ENCODE measurements around the gene TRIP4.

Gene TRIP4

DNA sequence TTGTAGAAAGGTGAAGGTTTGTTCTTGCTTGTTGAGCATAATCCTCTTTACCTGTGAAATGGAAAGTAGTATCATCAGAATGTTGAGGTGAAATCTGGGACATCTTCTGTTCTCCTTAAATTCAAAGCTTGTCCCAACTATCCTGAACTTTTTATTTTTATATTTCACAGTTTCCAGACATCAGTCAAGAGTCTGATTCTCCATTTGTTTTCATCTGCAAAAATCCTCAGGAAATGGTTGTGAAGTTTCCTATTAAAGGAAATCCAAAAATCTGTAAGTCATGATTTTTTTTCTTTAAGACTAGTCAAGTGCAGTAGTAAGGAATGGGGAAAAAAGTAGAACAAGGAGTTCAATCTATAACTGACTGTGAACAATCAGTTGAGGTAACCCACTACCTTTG is 57.2 kb downstream of the TRIP4 start:
- H3K4me1 ChIP-seq (ENCODE audit: control insufficient read depth, insufficient read depth, low read depth, low read length) = peaks cover 2% of the 10 kb centered on the region
- DNase-seq = no peak
- H4K8ac ChIP-seq (ENCODE audit: low read length) = no peak overlapping the region
- no peak overlapping the region for H2AFZ ChIP-seq (ENCODE audit: low read depth, low read length)
- no peak overlapping the region for H4K91ac ChIP-seq (ENCODE audit: low read length)
- peaks cover 11% of the 10 kb centered on the region for H3K79me1 ChIP-seq (replicated peaks; ENCODE audit: low read length, poor library complexity, severe bottlenecking)
- no peaks in the 10 kb centered on the region for H3K27me3 ChIP-seq (ENCODE audit: control insufficient read depth in 1 of 2, insufficient read depth in 1 of 2, low read length in 2 of 2)
- H3K27ac ChIP-seq (ENCODE audit: low read length, poor library complexity, severe bottlenecking) = peak overlapping the region; percentile 83
- H3K4me3 ChIP-seq (ENCODE audit: insufficient read depth in 1 of 2, low read depth in 1 of 2, low read length in 2 of 2) = no peak overlapping the region
- no peak overlapping the region for H2BK120ac ChIP-seq (ENCODE audit: low read depth, low read length)
- H3K4ac ChIP-seq (ENCODE audit: low read depth in 1 of 2, low read length in 2 of 2) = no peak overlapping the region
- H3K14ac ChIP-seq (ENCODE audit: low read length in 2 of 2) = no peak overlapping the region
- no peaks in the 10 kb centered on the region for H3K9me3 ChIP-seq (ENCODE audit: control insufficient read depth, low read length)
- H3K9ac ChIP-seq (ENCODE audit: low read length) = peak overlapping the region; percentile 53
- H3K36me3 ChIP-seq (ENCODE audit: control insufficient read depth in 1 of 2, insufficient read depth in 2 of 2, low read depth in 1 of 2, low read length in 2 of 2) = peaks cover 7 to 42% of the 10 kb centered on the region in 2 experiments
- H3K18ac ChIP-seq (ENCODE audit: low read depth in 1 of 2, low read length in 2 of 2) = no peak overlapping the region
- no peak overlapping the region for H2BK5ac ChIP-seq (ENCODE audit: low read depth, low read length, poor library complexity, severe bottlenecking)
- no peak overlapping the region for H2BK12ac ChIP-seq (ENCODE audit: low read length in 2 of 2)
- H3K23ac ChIP-seq (ENCODE audit: low read length in 2 of 2) = no peak overlapping the region
- H2AK5ac ChIP-seq (ENCODE audit: low read length, severe bottlenecking) = no peak overlapping the region
- no peak overlapping the region for H3K4me2 ChIP-seq (ENCODE audit: low read length, poor library complexity, severe bottlenecking)
- no peak overlapping the region for H2BK15ac ChIP-seq (ENCODE audit: low read depth, poor library complexity, severe bottlenecking)

DNA sequence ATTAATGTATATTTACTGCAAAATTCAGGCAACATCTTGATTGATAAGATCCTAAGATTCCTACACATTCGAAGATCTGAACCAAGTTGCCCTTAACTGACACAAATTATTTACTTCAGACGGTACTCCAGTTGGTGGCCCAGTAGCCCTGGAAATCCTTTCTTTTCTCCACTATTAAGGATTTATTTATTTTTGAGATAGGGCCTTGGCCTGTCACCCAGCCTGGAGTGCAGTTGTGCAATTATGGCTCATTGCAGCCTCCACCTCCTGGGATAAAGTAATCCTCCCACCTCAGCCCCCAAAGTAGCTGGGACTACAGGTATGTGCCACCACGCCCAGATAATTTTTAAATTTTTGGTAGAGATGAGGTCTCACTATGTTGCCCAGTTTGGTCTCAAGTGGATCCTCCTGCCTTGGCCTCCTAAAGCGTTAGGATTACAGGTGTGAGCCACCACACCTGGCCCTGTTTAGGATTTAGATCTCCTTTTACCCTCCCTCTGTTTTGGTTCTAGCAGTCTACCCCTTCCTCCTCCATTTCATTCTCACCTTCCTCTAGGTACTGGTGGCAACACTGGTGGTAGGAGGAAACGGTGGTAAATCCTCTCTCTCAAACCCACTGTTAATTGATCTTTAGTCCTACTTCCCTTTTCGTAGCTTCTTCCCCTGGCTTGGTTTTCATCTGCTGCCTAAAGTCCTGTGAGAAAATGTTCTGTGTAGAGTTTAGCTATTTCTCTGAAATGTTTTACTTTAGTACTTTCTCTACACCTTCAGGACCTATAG is 60.1 kb downstream of the TRIP4 start:
- H3K36me3 ChIP-seq (ENCODE audit: control insufficient read depth in 1 of 2, insufficient read depth in 2 of 2, low read depth in 1 of 2, low read length in 2 of 2) = peaks cover 7 to 52% of the 10 kb centered on the region in 2 experiments
- H3K4me3 ChIP-seq (ENCODE audit: insufficient read depth in 1 of 2, low read depth in 1 of 2, low read length in 2 of 2) = no peak overlapping the region
- H2BK120ac ChIP-seq (ENCODE audit: low read depth, low read length) = no peak overlapping the region
- no peak overlapping the region for H4K91ac ChIP-seq (ENCODE audit: low read length)
- H3K27me3 ChIP-seq (ENCODE audit: control insufficient read depth in 1 of 2, insufficient read depth in 1 of 2, low read length in 2 of 2) = no peaks in the 10 kb centered on the region
- H3K79me1 ChIP-seq (replicated peaks; ENCODE audit: low read length, poor library complexity, severe bottlenecking) = peaks cover 11% of the 10 kb centered on the region
- no peak overlapping the region for H2BK15ac ChIP-seq (ENCODE audit: low read depth, poor library complexity, severe bottlenecking)
- H4K8ac ChIP-seq (ENCODE audit: low read length) = no peak overlapping the region
- no peak overlapping the region for H3K23ac ChIP-seq (ENCODE audit: low read length in 2 of 2)
- H2AFZ ChIP-seq (ENCODE audit: low read depth, low read length) = no peak overlapping the region
- WGBS = 96% methylated on average over 4 of the region's 6 CpGs
- no peak overlapping the region for H3K18ac ChIP-seq (ENCODE audit: low read depth in 1 of 2, low read length in 2 of 2)
- no peak overlapping the region for H2BK5ac ChIP-seq (ENCODE audit: low read depth, low read length, poor library complexity, severe bottlenecking)
- no peak overlapping the region for H2BK12ac ChIP-seq (ENCODE audit: low read length in 2 of 2)
- H3K27ac ChIP-seq (ENCODE audit: low read length, poor library complexity, severe bottlenecking) = no peak overlapping the region
- no peak overlapping the region for H3K4me2 ChIP-seq (ENCODE audit: low read length, poor library complexity, severe bottlenecking)
- H3K9me3 ChIP-seq (ENCODE audit: control insufficient read depth, low read length) = no peaks in the 10 kb centered on the region
- H2AK5ac ChIP-seq (ENCODE audit: low read length, severe bottlenecking) = no peak overlapping the region
- no peak overlapping the region for H3K14ac ChIP-seq (ENCODE audit: low read length in 2 of 2)
- no peak overlapping the region for H3K9ac ChIP-seq (ENCODE audit: low read length)
- peaks cover 2% of the 10 kb centered on the region for H3K4me1 ChIP-seq (ENCODE audit: control insufficient read depth, insufficient read depth, low read depth, low read length)
- no peak overlapping the region for H3K4ac ChIP-seq (ENCODE audit: low read depth in 1 of 2, low read length in 2 of 2)
- DNase-seq = no peak

DNA sequence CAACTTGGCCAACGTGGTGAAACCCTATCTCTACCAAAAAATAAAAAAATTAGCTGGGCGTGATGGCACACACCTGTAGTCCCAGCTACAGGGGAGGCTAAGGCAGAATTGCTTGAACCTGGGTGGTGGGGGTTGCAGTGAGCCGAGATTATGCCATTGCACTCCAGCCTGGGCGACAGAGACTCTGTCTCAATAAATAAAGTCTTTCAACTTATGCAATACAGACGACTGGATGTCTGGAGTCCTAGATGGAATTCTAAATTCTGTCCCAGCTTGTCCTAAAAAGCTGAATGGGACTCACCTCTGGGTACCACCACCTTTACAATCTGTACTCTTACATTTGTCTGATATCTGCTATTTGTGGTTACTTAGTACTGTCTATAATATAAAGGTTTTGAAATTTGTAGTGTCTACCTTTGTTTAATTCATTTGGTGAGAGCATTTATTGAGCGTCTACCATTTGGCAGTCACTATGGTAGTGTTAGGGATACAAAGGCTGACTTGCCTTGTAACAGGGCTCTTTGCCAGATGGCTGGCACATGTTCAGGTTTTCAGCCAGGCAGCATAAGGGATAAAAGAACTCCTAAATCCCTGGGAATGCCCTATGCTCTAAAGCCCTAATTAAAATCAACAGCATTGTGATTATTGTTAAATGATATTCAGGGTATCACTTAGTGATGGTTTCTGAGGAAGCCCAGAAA is 65.5 kb downstream of the TRIP4 start:
- 95% methylated on average over 3 of the region's 6 CpGs for WGBS
- H3K18ac ChIP-seq (ENCODE audit: low read depth in 1 of 2, low read length in 2 of 2) = no peak overlapping the region
- H2BK12ac ChIP-seq (ENCODE audit: low read length in 2 of 2) = no peak overlapping the region
- no peak overlapping the region for H2AK5ac ChIP-seq (ENCODE audit: low read length, severe bottlenecking)
- H3K27ac ChIP-seq (ENCODE audit: low read length, poor library complexity, severe bottlenecking) = no peak overlapping the region
- no peak overlapping the region for H3K9ac ChIP-seq (ENCODE audit: low read length)
- H3K27me3 ChIP-seq (ENCODE audit: control insufficient read depth in 1 of 2, insufficient read depth in 1 of 2, low read length in 2 of 2) = no peaks in the 10 kb centered on the region
- H4K91ac ChIP-seq (ENCODE audit: low read length) = no peak overlapping the region
- H3K9me3 ChIP-seq (ENCODE audit: control insufficient read depth, low read length) = no peaks in the 10 kb centered on the region
- H3K4me1 ChIP-seq (ENCODE audit: control insufficient read depth, insufficient read depth, low read depth, low read length) = peaks cover 2% of the 10 kb centered on the region
- H2BK15ac ChIP-seq (ENCODE audit: low read depth, poor library complexity, severe bottlenecking) = no peak overlapping the region
- no peak for DNase-seq
- H4K8ac ChIP-seq (ENCODE audit: low read length) = no peak overlapping the region
- no peak overlapping the region for H2BK5ac ChIP-seq (ENCODE audit: low read depth, low read length, poor library complexity, severe bottlenecking)
- H3K79me1 ChIP-seq (replicated peaks; ENCODE audit: low read length, poor library complexity, severe bottlenecking) = peaks cover 8% of the 10 kb centered on the region
- peaks cover 8 to 70% of the 10 kb centered on the region in 2 experiments for H3K36me3 ChIP-seq (ENCODE audit: control insufficient read depth in 1 of 2, insufficient read depth in 2 of 2, low read depth in 1 of 2, low read length in 2 of 2)
- no peak overlapping the region for H2BK120ac ChIP-seq (ENCODE audit: low read depth, low read length)
- H3K23ac ChIP-seq (ENCODE audit: low read length in 2 of 2) = no peak overlapping the region
- H3K14ac ChIP-seq (ENCODE audit: low read length in 2 of 2) = no peak overlapping the region
- H2AFZ ChIP-seq (ENCODE audit: low read depth, low read length) = no peak overlapping the region
- H3K4me3 ChIP-seq (ENCODE audit: insufficient read depth in 1 of 2, low read depth in 1 of 2, low read length in 2 of 2) = no peak overlapping the region
- no peak overlapping the region for H3K4ac ChIP-seq (ENCODE audit: low read depth in 1 of 2, low read length in 2 of 2)
- no peak overlapping the region for H3K4me2 ChIP-seq (ENCODE audit: low read length, poor library complexity, severe bottlenecking)

DNA sequence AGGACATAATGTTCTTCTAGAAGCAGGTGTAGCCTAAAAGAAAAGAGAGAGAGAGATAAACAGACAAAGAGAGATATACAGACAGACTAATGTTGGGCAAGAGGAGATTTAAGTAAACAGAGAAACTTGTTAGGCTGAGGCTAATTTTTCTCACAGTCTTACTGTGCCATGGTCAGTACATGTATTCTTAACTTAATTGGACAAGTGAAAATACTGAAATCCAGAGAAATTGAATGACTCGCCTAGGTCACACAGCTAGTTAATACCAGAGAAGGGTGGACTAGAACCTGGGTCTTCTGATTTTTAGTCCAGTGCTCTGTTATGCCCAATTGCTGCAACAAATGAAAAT is 66.0 kb downstream of the TRIP4 start:
- Histone ChIP-seq H4K91ac (ENCODE audit: low read length) (no peak overlapping the region), H3K9ac (ENCODE audit: low read length) (no peak overlapping the region), H2BK12ac (ENCODE audit: low read length in 2 of 2) (no peak overlapping the region), H4K8ac (ENCODE audit: low read length) (no peak overlapping the region), H3K36me3 (ENCODE audit: control insufficient read depth in 1 of 2, insufficient read depth in 2 of 2, low read depth in 1 of 2, low read length in 2 of 2) (peaks cover 8 to 66% of the 10 kb centered on the region in 2 experiments), H2BK120ac (ENCODE audit: low read depth, low read length) (no peak overlapping the region), H3K4me2 (ENCODE audit: low read length, poor library complexity, severe bottlenecking) (no peak overlapping the region), H3K79me1 (replicated peaks; ENCODE audit: low read length, poor library complexity, severe bottlenecking) (peaks cover 5% of the 10 kb centered on the region), H2AFZ (ENCODE audit: low read depth, low read length) (no peak overlapping the region), H3K4me3 (ENCODE audit: insufficient read depth in 1 of 2, low read depth in 1 of 2, low read length in 2 of 2) (no peak overlapping the region), H3K27ac (ENCODE audit: low read length, poor library complexity, severe bottlenecking) (no peak overlapping the region), H3K4me1 (ENCODE audit: control insufficient read depth, insufficient read depth, low read depth, low read length) (no peaks in the 10 kb centered on the region), H2AK5ac (ENCODE audit: low read length, severe bottlenecking) (no peak overlapping the region), H2BK15ac (ENCODE audit: low read depth, poor library complexity, severe bottlenecking) (no peak overlapping the region), H2BK5ac (ENCODE audit: low read depth, low read length, poor library complexity, severe bottlenecking) (no peak overlapping the region), H3K27me3 (ENCODE audit: control insufficient read depth in 1 of 2, insufficient read depth in 1 of 2, low read length in 2 of 2) (no peaks in the 10 kb centered on the region), H3K23ac (ENCODE audit: low read length in 2 of 2) (no peak overlapping the region), H3K9me3 (ENCODE audit: control insufficient read depth, low read length) (no peaks in the 10 kb centered on the region), H3K4ac (ENCODE audit: low read depth in 1 of 2, low read length in 2 of 2) (no peak overlapping the region), H3K18ac (ENCODE audit: low read depth in 1 of 2, low read length in 2 of 2) (no peak overlapping the region), H3K14ac (ENCODE audit: low read length in 2 of 2) (no peak overlapping the region)
- WGBS = 100% methylated on average over 1 of the region's 1 CpG
- DNase-seq = no peak
